Measurements from ENCODE around the gene RABGGTA.
A peak's percentile ranks its signal among the peaks of the same experiment; 100 is the strongest.
"Not testable (repeated sequence)": the region's sequence is repeated elsewhere in the genome, so short reads cannot be mapped to it uniquely, and the experiment has no call there.

The RABGGTA gene

GRCh38 chr14:24238527-24239037 is 32.8 kb downstream of the RABGGTA start:
- DNase-seq = no peak

DNA sequence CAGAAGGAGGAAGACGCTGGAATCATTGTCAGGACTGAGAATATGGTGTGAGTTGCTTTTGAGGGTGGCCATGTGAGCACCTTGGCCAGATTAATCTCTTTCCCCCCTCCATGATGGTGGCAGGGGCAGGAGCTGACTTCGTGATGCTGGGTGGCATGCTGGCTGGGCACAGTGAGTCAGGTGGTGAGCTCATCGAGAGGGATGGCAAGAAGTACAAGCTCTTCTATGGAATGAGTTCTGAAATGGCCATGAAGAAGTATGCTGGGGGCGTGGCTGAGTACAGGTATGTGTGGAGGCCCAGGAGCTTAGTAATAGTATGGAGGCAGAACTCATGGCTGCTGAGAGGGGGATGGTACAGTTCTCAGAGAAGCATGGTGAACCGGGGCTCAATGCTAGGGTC is 33.3 kb downstream of the RABGGTA start:
- DNase-seq = no peak

GRCh38 chr14:24237463-24237955 is 33.9 kb downstream of the RABGGTA start:
- no peak for DNase-seq

- DNase-seq = no peak
Observed at GRCh38 chr14:24236689-24237462, 34.5 kb downstream of the RABGGTA start.

DNA sequence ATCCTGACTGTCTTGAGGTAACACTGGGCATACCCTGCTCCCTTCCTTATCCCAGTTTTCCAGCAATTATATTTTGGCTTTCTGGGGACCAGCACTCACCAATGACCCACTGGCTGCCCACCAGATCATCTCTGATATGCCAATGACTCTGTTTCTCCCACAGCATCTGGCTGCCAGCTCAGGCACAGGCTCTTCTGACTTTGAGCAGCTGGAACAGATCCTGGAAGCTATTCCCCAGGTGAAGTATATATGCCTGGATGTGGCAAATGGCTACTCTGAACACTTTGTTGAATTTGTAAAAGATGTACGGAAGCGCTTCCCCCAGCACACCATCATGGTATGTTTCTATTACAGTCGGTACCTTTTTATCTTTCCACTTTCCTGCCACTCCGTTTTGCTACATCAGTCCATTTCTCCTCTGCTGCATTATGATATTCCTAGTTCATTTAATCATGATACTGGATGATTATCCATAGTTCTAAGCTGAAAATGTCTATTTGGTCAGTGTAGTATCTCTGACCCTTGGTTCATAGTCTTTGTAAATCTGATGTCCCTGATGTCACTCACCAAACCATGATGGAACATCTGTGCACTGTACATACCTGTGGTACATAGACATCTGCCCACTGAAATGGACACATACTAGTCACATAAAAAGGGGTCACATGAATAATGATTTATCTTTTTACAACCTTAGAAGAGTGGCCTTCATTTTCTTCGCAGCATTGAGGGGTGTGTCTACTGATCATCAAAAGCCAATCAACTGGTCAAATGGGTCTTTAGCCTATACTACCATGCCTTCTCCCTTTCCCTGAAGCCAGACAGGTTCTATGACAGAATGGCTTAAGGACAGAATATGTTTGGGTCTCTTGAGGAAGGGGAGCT is 35.4 kb downstream of the RABGGTA start:
- DNase-seq = no peak

DNA sequence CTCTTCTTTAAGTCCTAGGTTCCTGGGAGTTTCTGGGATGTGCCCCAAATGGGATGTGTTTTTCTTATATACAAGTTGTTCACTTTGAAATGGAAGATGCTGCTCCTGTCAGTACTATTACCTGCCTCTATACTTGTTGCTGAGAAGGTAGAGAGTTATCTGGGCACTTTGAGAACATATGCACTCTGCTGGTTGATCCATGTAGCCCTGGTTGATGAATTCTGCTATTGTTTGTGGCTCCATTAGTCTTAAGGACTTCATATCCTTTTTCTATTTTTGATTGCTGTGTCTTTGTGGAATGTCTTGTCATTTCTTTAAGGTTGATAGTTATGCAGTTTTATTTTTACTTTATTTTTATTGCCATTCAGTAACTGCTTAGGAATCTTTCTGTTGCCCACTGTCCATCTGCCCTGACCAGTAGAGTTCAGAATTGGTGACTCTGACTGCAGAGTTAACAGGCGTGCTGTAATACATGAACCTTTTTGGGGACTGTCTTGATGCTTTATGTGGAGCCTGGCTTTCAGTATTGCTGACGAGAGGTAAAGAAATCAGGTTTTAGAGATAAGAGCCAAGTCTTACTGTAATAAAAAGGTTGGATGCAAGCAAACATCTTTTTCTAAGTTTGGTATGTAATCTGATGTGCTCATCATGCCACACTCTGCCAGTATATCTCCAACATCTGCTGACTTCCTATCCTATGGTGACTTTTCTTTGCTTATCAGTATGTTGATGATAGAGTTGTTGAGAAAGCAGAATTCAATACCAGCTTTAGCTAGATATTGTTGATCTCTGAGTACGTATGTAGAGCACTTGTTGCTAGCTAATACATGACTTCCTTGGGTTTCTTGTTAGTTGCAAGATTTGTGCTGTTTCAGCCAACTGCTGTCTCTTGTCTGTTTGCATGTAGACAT is 37.0 kb downstream of the RABGGTA start:
- DNase-seq = no peak

DNA sequence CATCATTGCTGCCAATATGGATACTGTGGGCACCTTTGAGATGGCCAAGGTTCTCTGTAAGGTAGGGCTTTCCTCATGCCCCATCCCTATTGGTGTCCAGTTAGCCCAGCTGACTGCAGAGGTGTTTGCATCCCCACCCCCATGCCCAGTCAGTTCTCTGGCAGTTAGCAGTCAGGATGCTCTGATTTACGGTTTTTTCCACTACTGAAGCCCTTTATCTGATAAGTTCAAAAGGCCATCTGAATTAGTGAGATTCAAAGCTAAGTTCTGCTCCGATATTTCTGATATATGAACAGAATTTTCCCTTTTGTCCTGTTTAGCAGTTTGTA is 37.9 kb downstream of the RABGGTA start:
- DNase-seq = no peak

- DNase-seq = peak; percentile 77
Observed at GRCh38 chr14:24232645-24233537, 38.5 kb downstream of the RABGGTA start, which contains the start of gene GMPR2. Gene GMPR2 (plus strand): TSS chr14:24232929. CDS start chr14:24233254, 325 bp downstream.

- peak; percentile 82 for DNase-seq
Observed at GRCh38 chr14:24232121-24232644, 39.2 kb downstream of the RABGGTA start, which contains the start of gene NEDD8. Gene NEDD8 (minus strand): TSS chr14:24232367. CDS start chr14:24232267, 100 bp downstream.

DNA sequence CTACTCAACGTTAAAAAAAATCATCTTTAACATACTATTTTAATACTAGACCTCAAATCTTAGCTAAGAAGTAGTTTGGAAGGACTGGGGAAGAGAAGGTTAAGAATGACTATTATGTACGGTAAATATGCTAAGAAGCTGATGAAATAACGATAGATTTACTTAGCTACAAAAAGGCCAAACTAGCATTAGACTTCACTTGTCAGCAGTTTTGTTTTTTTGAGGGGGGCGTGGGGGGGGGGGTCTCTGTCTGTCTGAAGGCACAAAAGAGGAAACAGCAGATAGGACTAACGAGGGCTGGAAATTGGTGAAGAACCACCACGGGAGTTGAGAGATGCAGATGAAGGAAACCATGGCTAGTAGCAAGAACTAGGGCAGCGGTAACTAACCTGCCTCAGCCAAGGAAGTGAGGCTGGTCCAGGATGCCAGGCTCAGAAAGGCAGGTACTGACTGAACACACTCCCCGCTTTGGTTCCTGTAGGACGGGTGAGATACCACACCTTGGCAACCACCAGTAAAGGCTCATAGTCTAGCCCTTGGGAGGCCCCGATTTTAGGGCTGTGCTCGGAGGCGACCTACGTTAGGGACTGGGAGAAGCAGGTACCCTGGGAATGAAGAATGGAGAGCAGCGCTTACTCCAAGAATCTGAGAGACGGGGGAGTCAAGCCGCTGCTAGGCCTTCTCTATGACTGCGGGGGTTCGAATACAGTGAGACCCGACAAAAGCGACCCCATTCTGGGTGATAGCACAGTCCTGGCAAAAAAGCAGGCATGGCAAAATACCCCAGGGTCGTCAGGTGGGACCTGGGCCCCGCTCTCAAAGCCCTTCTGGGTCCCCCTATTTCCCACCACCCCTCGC is 39.9 kb downstream of the RABGGTA start:
- DNase-seq = no peak

DNA sequence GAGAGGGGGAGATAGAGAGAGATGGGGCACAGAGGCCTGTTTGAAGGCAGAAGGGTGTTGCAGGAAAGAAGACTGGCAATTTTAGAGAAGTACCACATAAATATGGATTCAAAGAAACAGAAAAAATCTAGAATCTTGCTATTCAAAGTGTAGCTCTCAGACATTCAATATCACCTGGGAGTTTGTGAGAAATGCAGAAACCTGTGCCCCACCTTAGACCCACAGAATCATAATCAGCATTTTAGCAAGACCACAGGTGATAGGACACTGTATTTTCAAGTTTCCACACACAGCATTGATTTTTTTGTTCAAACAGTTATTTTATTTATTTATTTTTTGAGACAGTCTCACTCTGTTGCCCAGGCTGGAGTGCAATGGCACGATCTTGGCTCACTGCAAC is 42.5 kb downstream of the RABGGTA start:
- no peak for DNase-seq

DNA sequence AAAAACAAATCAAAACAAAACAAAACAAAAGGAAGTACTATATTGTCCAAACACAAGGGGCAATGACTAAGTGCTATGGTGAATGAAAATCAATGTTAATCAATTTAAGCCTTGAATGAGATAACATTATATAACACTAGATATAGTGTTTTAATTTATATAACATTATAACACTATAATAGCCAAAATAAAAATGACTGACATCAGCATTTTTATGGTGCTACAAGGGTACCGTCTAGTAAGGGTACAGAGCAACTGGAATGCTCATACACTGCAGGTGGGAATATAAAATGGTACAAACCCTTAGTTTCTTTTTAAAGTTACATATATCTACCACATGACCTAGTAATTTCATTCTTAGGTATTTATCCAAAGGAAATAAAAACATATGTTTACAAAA is 44.9 kb downstream of the RABGGTA start:
- DNase-seq = no peak

- no peak for DNase-seq
Observed at GRCh38 chr14:24224618-24225071, 46.8 kb downstream of the RABGGTA start.

GRCh38 chr14:24222987-24223386 is 48.4 kb downstream of the RABGGTA start:
- DNase-seq = not testable (repeated sequence)

GRCh38 chr14:24219521-24219920 is 51.9 kb downstream of the RABGGTA start:
- no peak for DNase-seq

DNA sequence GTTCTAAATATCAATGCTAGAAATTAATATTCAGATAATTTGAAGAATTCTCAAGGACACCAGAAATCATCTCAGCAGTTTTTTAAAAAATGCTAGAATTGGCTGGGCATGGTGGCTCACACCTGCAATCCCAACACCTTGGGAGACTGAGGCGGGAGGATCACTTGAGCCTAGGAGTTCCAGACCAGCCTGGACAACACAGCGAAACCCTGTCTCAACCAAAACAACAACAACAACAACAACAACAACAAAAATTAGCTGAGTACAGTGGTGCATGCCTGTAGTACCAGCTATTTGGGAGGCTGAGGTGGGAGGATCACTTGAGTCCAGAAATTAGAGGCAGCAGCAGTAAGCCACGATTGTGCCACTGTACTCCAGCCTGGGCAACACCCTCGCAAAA is 52.3 kb downstream of the RABGGTA start:
- no peak for DNase-seq

DNA sequence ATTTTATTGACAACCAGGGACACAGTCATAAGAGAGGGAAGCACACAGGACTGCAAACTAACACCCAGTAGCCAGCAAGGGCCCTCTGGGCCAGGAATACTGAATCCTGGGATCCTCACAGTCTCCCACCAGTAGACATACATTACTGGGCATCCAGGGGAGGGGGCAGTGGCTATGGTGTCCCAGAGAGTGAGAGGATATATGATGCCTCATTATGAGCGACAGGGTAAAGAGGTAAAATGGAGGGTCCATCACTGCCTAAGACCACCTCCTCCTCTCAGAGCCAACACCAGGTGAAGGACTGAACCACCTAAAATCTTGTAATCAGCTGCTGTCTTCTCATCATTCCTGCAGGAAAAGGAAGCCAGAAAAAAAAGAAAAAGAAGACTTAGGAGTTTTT is 54.5 kb downstream of the RABGGTA start:
- not testable (repeated sequence) for DNase-seq

GRCh38 chr14:24216345-24216699 is 55.1 kb downstream of the RABGGTA start:
- no peak for DNase-seq

All from NK-92 treated with Interleukin-12 subunit alpha and Interleukin-12 subunit beta, amount 100 ng/mL, for 24 hours (cell line).